K562 (cell line): Measurements from ENCODE around the gene UBE2V1. TPM values are rescaled to one million over a fixed set of nuclear protein-coding genes. Genes with fewer than 3 reads are reported as not detected.

Source experiments
- ATF2 ChIP-seq: sonication (generic); formaldehyde crosslinking; IDR thresholded peaks from 2 replicates; pipeline ENCODE4 v1.8.1; 2022; ENCODE audit warnings: missing genetic modification reagents
- CEBPG ChIP-seq, 3 experiments: fragments of 200-800 bp in 1 of 3; sonication (Bioruptor generic) in 1 of 3; sonication (generic) in 1 of 3; formaldehyde crosslinking in 1 of 3; IDR thresholded peaks in 2 of 3; conservative IDR thresholded peaks in 1 of 3; 2 replicates each; pipeline versions ENCODE4 v1.6.1 to v1.8.0; 2016 to 2022; ENCODE audit warnings: missing compliant biosample characterization in 2 of 3, missing genetic modification characterization in 2 of 3, mild to moderate bottlenecking in 1 of 3, missing genetic modification reagents in 1 of 3
- CREB1 ChIP-seq, 2 experiments: sonication (generic) in 1 of 2; formaldehyde crosslinking in 1 of 2; IDR thresholded peaks; 2 replicates each; pipeline versions ENCODE4 v1.6.1 to v1.8.0; 2012 to 2022; ENCODE audit warnings: inconsistent platforms in 1 of 2, mild to moderate bottlenecking in 1 of 2, missing genetic modification reagents in 1 of 2, moderate library complexity in 1 of 2
- EP300 ChIP-seq: IDR thresholded peaks from 2 replicates; pipeline ENCODE4 v1.6.1; 2012; ENCODE audit warnings: low read length, improper control_type of control experiment
- FOXM1 ChIP-seq, 2 experiments: fragments of 450-650 bp in 1 of 2; sonication (generic) in 1 of 2; formaldehyde crosslinking in 1 of 2; IDR thresholded peaks; 2 replicates each; pipeline versions ENCODE4 v1.6.1 to v1.9.0; 2017 to 2022; ENCODE audit warnings: low read depth in 2 of 2, mild to moderate bottlenecking in 2 of 2, missing genetic modification reagents in 1 of 2, moderate library complexity in 1 of 2
- FOXP4 ChIP-seq: sonication (generic); formaldehyde crosslinking; IDR thresholded peaks from 2 replicates; pipeline ENCODE4 v1.8.0; 2022; ENCODE audit warnings: mild to moderate bottlenecking, missing genetic modification reagents, borderline replicate concordance
- HDAC1 ChIP-seq, 2 experiments: fragments of 450-650 bp; IDR thresholded peaks; 2 replicates each; pipeline ENCODE4 v1.6.1; 2016 to 2017; ENCODE audit warnings: inconsistent platforms in 1 of 2, mild to moderate bottlenecking in 1 of 2, moderate library complexity in 1 of 2
- HNRNPH1 ChIP-seq: fragments of 200-400 bp; formaldehyde crosslinking; optimal IDR thresholded peaks from 2 replicates; pipeline ENCODE3; 2017; ENCODE audit warnings: low read depth, mild to moderate bottlenecking, low read length, moderate library complexity
- KDM1A ChIP-seq, 2 experiments: fragments of 450-650 bp; IDR thresholded peaks; 2 replicates each; pipeline ENCODE4 v1.6.1; 2016; ENCODE audit warnings: mild to moderate bottlenecking in 2 of 2
- POLR2A ChIP-seq: fragments of 450-650 bp; conservative IDR thresholded peaks from 2 replicates; pipeline ENCODE4 v1.6.1; 2016
- POLR2B ChIP-seq: fragments of 450-650 bp; IDR thresholded peaks from 2 replicates; pipeline ENCODE4 v1.6.1; 2018; ENCODE audit warnings: low read depth; ENCODE audit not compliant: partially characterized antibody
- VEZF1 ChIP-seq: fragments of 200-800 bp; sonication (Bioruptor generic); IDR thresholded peaks from 2 replicates; pipeline ENCODE4 v1.6.1; 2017; ENCODE audit warnings: missing genetic modification characterization, missing compliant biosample characterization
- ZEB2 ChIP-seq: fragments of 450-650 bp; IDR thresholded peaks from 2 replicates; pipeline ENCODE4 v1.6.1; 2016
- ZFX ChIP-seq: sonication (generic); formaldehyde crosslinking; IDR thresholded peaks from 2 replicates; pipeline ENCODE4 v1.8.0; 2022; ENCODE audit warnings: mild to moderate bottlenecking, missing genetic modification reagents, moderate library complexity
- ZNF395 ChIP-seq: fragments of 200-800 bp; sonication (Bioruptor generic); IDR thresholded peaks from 2 replicates; pipeline ENCODE4 v1.6.1; 2017; ENCODE audit warnings: missing genetic modification characterization, missing compliant biosample characterization
- ZNF695 ChIP-seq: fragments of 450-650 bp; formaldehyde crosslinking; IDR thresholded peaks from 2 replicates; pipeline ENCODE4 v1.4.0; 2020; ENCODE audit warnings: mild to moderate bottlenecking, moderate library complexity
- polyA plus RNA-seq, 8 experiments: library from polyadenylated mRNA; depleted of rRNA in 4 of 8; stranded (reverse) in 5 of 8; unstranded in 3 of 8; fragments of >200 nt; fragmentation: Nextera tagmentation in 2 of 8; fragmentation: Illumina TruSeq in 1 of 8; extraction: Ambion mirVana in 2 of 8; extraction: Trizol in 1 of 8; gene quantifications; 2 replicates each; pipeline versions ENCODE4 v1.2.1 to v1.2.3, GENCODE V29; 2011 to 2014; ENCODE audit warnings: inconsistent platforms in 1 of 8, missing spikeins in 1 of 8
- total RNA-seq, 7 experiments: library from RNA; depleted of rRNA in 6 of 7; stranded (reverse); fragments of >200 nt in 6 of 7; fragmentation: Illumina TruSeq in 2 of 7; extraction: Trizol in 2 of 7; gene quantifications; 2 replicates each; pipeline versions ENCODE4 v1.2.1 to v1.2.3, GENCODE V29; 2011 to 2021; ENCODE audit warnings: low replicate concordance in 1 of 7

Gene UBE2V1
- total and polyA plus RNA-seq, 9 of the 15 experiments (the other 6 are each of a cell fraction or from before 2014, with no cell fraction given), result 93.0 to 357 (median 119) TPM

GRCh38 chr20:50071039-50071888 is 41.7 kb downstream of the UBE2V1 start (continued):
- TF ChIP-seq VEZF1 (CRISPR knock-in tag), result peak; percentile 68
- TF ChIP-seq ZEB2, result 0 out of 2 replicates have a peak, but pooled peaks have one; percentile 15
- TF ChIP-seq FOXP4 (CRISPR knock-in tag), result 0 out of 2 replicates have a peak, but pooled peaks have one; percentile 67
- 0 out of 2 replicates have a peak, but pooled peaks have one; percentile 10 for TF ChIP-seq FOXM1 (IDR thresholded peaks at IDR 0.05; ENCODE audit: low read depth)
- TF ChIP-seq FOXM1 (CRISPR knock-in tag; IDR thresholded peaks at IDR 0.05; ENCODE audit: low read depth), result no peak
- TF ChIP-seq HNRNPH1, result no peak
- no peak for TF ChIP-seq ZNF695 (CRISPR knock-in tag)
- no peak for TF ChIP-seq ATF2 (CRISPR knock-in tag)
- TF ChIP-seq POLR2A, result 0 out of 2 replicates have a peak, but pooled peaks have one; percentile 38
- 0 out of 2 replicates have a peak, but pooled peaks have one; percentile 28 for TF ChIP-seq EP300
- TF ChIP-seq POLR2B, result no peak
- peak; percentile 78 to 91 for TF ChIP-seq KDM1A (IDR thresholded peaks at IDR 0.05)
- 0 out of 2 replicates have a peak, but pooled peaks have one; percentile 33 for TF ChIP-seq ZNF395 (CRISPR knock-in tag)
- TF ChIP-seq ZFX (CRISPR knock-in tag), result peak; percentile 61; the same call in 1 of the 2 replicates
- no peak for TF ChIP-seq CEBPG (CRISPR knock-in tag; IDR thresholded peaks at IDR 0.05)
- TF ChIP-seq CEBPG (tag; conservative IDR thresholded peaks at IDR 0.05 in 1 of 2, IDR thresholded peaks at IDR 0.05 in 1 of 2), result no peak
- TF ChIP-seq CREB1 (IDR thresholded peaks at IDR 0.05), result peak; percentile 82
- TF ChIP-seq CREB1 (CRISPR knock-in tag; IDR thresholded peaks at IDR 0.05), result peak; percentile 88
- peak in 1 of 2 experiments; percentile 56; a peak in 1 of 4 replicates for TF ChIP-seq HDAC1 (IDR thresholded peaks at IDR 0.05)
